SK-N-SH (cell line): ENCODE measurements around the gene USP13. TPM values are rescaled to one million over a fixed set of nuclear protein-coding genes. Genes with fewer than 3 reads are reported as not detected.

Experiments used
- CTCF ChIA-PET: fragments of 300-600, 350-600 bp; formaldehyde crosslinking; extraction: SDS; loops from one replicate; lab custom pipeline; 2021; lab: Yijun Ruan, JAX
- POLR2A ChIA-PET: fragments of 350-600 bp; sonication (Branson Sonifier 250); formaldehyde crosslinking; extraction: SDS; loops from one replicate; lab custom pipeline; 2020; ENCODE audit warnings: antibody characterized with exemption, inconsistent platforms; lab: Yijun Ruan, JAX
- DNase-seq: peaks from one replicate; pipeline ENCODE4 v3.0.0; 2012
- H2AFZ ChIP-seq: fragments of 200-600 bp; sonication (generic); 2 replicates; pipeline ENCODE4 v1.8.1; 2016; ENCODE audit warnings: antibody characterized with exemption, mild to moderate bottlenecking, low read depth
- H3F3A ChIP-seq: fragments of 200-600 bp; sonication (generic); replicated peaks from 2 replicates; pipeline ENCODE3; 2016; ENCODE audit warnings: antibody characterized with exemption, mild to moderate bottlenecking; ENCODE audit not compliant: insufficient read depth
- H3K27ac ChIP-seq, 2 experiments: fragments of 200-500 bp in 1 of 2; fragments of 200-600 bp in 1 of 2; sonication (Bioruptor generic) in 1 of 2; sonication (generic), shearing (Covaris generic) in 1 of 2; 2 replicates each; pipeline versions ENCODE4 v1.5.1 to v1.6.1; 2014 to 2016; ENCODE audit warnings: low read depth in 2 of 2, inconsistent platforms in 1 of 2, low read length in 1 of 2, mild to moderate bottlenecking in 1 of 2, mixed read lengths in 1 of 2
- H3K27me3 ChIP-seq: fragments of 200-600 bp; sonication (generic), shearing (Covaris generic); 2 replicates; pipeline ENCODE4 v1.6.1; 2016; ENCODE audit warnings: mixed run types; ENCODE audit not compliant: insufficient read depth
- H3K36me3 ChIP-seq, 2 experiments: fragments of 200-500 bp in 1 of 2; fragments of 200-600 bp in 1 of 2; sonication (Bioruptor generic) in 1 of 2; sonication (generic) in 1 of 2; replicated peaks in 1 of 2; 2 replicates each; pipeline versions ENCODE3 to v1.5.1; 2014 to 2016; ENCODE audit warnings: low read length in 1 of 2, mild to moderate bottlenecking in 1 of 2; ENCODE audit not compliant: insufficient read depth in 2 of 2, control insufficient read depth in 1 of 2
- H3K4me1 ChIP-seq, 2 experiments: fragments of 200-500 bp in 1 of 2; fragments of 200-600 bp in 1 of 2; sonication (Bioruptor generic) in 1 of 2; sonication (generic), shearing (Covaris generic) in 1 of 2; 2 replicates each; pipeline versions ENCODE4 v1.5.1 to v1.6.1; 2014 to 2016; ENCODE audit warnings: low read depth in 1 of 2, low read length in 1 of 2, mixed run types in 1 of 2; ENCODE audit not compliant: insufficient read depth in 2 of 2, control insufficient read depth in 1 of 2
- H3K4me2 ChIP-seq: fragments of 200-600 bp; sonication (generic), shearing (Covaris generic); 2 replicates; pipeline ENCODE4 v1.6.1; 2017; ENCODE audit warnings: mixed run types
- H3K4me3 ChIP-seq, 2 experiments: fragments of 200-500 bp in 1 of 2; fragments of 200-600 bp in 1 of 2; sonication (Bioruptor generic) in 1 of 2; sonication (generic), shearing (Covaris generic) in 1 of 2; 2 replicates each; pipeline versions ENCODE4 v1.5.1 to v1.8.1; 2014 to 2016; ENCODE audit warnings: low read depth in 2 of 2, inconsistent platforms in 1 of 2, low read length in 1 of 2, mild to moderate bottlenecking in 1 of 2, mixed read lengths in 1 of 2, moderate library complexity in 1 of 2
- H3K79me2 ChIP-seq: fragments of 200-600 bp; sonication (generic); 2 replicates; pipeline ENCODE4 v1.8.1; 2017; ENCODE audit warnings: mild to moderate bottlenecking; ENCODE audit not compliant: insufficient read depth
- H3K9ac ChIP-seq: fragments of 200-600 bp; sonication (generic); 2 replicates; pipeline ENCODE4 v1.6.1; 2017; ENCODE audit warnings: mixed run types
- H3K9me2 ChIP-seq: fragments of 200-600 bp; sonication (generic); 2 replicates; pipeline ENCODE4 v1.6.1; 2017; ENCODE audit warnings: mixed run types
- H3K9me3 ChIP-seq: fragments of 200-600 bp; sonication (generic); 2 replicates; pipeline ENCODE4 v1.6.1; 2017; ENCODE audit warnings: mixed run types, mild to moderate bottlenecking, moderate library complexity
- H4K20me1 ChIP-seq: fragments of 200-600 bp; sonication (generic); 2 replicates; pipeline ENCODE4 v1.6.1; 2017; ENCODE audit warnings: mild to moderate bottlenecking, mixed run types; ENCODE audit not compliant: insufficient read depth
- EP300 ChIP-seq, 2 experiments: IDR thresholded peaks; 2 replicates each; pipeline versions ENCODE4 v1.4.0 to v1.6.1; 2012; ENCODE audit warnings: borderline replicate concordance in 1 of 2, low read depth in 1 of 2, low read length in 1 of 2
- FOSL2 ChIP-seq: IDR thresholded peaks from 2 replicates; pipeline ENCODE4 v1.4.0; 2012; ENCODE audit warnings: low read depth, mild to moderate bottlenecking, moderate library complexity, borderline replicate concordance
- FOXJ3 ChIP-seq: sonication (generic); formaldehyde crosslinking; IDR thresholded peaks from 2 replicates; pipeline ENCODE4 v1.5.1; 2020; ENCODE audit warnings: mild to moderate bottlenecking, missing genetic modification reagents
- IRF3 ChIP-seq: fragments of 150-350 bp; IDR thresholded peaks from 2 replicates; pipeline ENCODE4 v1.6.1; 2016; ENCODE audit warnings: mild to moderate bottlenecking, low read depth, low read length
- JUND ChIP-seq: IDR thresholded peaks from 2 replicates; pipeline ENCODE4 v1.4.0; 2012
- MXI1 ChIP-seq: IDR thresholded peaks from 2 replicates; pipeline ENCODE4 v1.6.1; 2012; ENCODE audit warnings: mild to moderate bottlenecking, low read depth, low read length, improper control_type of control experiment
- PBX3 ChIP-seq: IDR thresholded peaks from 2 replicates; pipeline ENCODE4; 2012
- POLR2AphosphoS5 ChIP-seq: IDR thresholded peaks from 2 replicates; pipeline ENCODE4 v1.6.1; 2012; ENCODE audit warnings: low read depth, low read length
- RCOR1 ChIP-seq: fragments of 150-350 bp; IDR thresholded peaks from 2 replicates; pipeline ENCODE4 v1.6.1; 2017; ENCODE audit warnings: antibody characterized with exemption, low read length
- REST ChIP-seq: IDR thresholded peaks from 2 replicates; pipeline ENCODE4 v1.6.1; 2012; ENCODE audit warnings: mild to moderate bottlenecking, low read depth, low read length, moderate library complexity
- RFX5 ChIP-seq: IDR thresholded peaks from 2 replicates; pipeline ENCODE4 v1.6.1; 2012; ENCODE audit warnings: mild to moderate bottlenecking, improper control_type of control experiment, low read length
- RXRA ChIP-seq: IDR thresholded peaks from 2 replicates; pipeline ENCODE4 v1.4.0; 2012; ENCODE audit warnings: low read depth, mild to moderate bottlenecking, borderline replicate concordance
- SIN3A ChIP-seq: IDR thresholded peaks from 2 replicates; pipeline ENCODE4 v1.6.1; 2012; ENCODE audit warnings: low read depth, mild to moderate bottlenecking, low read length, moderate library complexity, borderline replicate concordance
- TEAD4 ChIP-seq: IDR thresholded peaks from 2 replicates; pipeline ENCODE4 v1.4.0; 2012; ENCODE audit warnings: mild to moderate bottlenecking, borderline replicate concordance; ENCODE audit not compliant: insufficient read depth
- YY1 ChIP-seq: IDR thresholded peaks from 2 replicates; pipeline ENCODE4 v1.4.0; 2012; ENCODE audit warnings: low read depth, mild to moderate bottlenecking
- WGBS: methylation state at CpG from one replicate; pipeline ENCODE4 v1.1.6; 2017; ENCODE audit warnings: low lambda C conversion rate; 5-methylcytosine and 5-hydroxymethylcytosine counted together
- polyA plus RNA-seq, 3 experiments: library from polyadenylated mRNA; depleted of rRNA; stranded (reverse); fragments of >200 nt; gene quantifications; 2 replicates each; pipeline ENCODE4 v1.2.3, GENCODE V29; 2012
- TF ChIP-seq, protein P1 (sequence below): IDR thresholded peaks from 2 replicates; pipeline ENCODE4 v1.4.0; 2012; ENCODE audit warnings: low read depth

Gene USP13
- polyA plus RNA-seq, 1 of the 3 experiments (the other 2 are of a cell fraction) = 8.2 TPM

DNA sequence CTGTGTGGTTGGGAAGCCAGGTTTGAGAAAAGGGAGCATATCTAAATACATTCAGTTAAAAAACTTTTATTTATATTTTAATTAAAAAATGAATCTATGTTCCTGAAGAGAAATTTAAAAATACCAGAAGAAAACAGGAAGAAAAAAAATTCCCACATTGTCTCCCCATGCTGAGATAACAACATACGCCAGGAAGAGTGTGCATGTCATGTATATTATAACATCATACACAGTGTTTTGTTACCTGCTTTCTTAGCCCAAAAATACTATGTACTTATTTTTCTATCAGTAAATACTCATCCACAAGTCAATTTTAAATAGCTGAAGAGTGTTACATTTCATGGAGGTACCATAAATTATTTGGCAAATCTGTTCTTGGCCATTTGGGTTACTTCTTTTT, 18.5 kb downstream of the USP13 start:
- 92% methylated on average over 1 of the region's 1 CpG for WGBS
- ChIA-PET POLR2A (no interaction called here), CTCF (interaction anchor here (1.0 kb wide), 1 partner anchor 19 kb away, joined by 3 read pairs; the partner anchor contains the start of gene USP13)
- H3K9me3 ChIP-seq = no peaks in the 10 kb centered on the region
- no peak overlapping the region for H2AFZ ChIP-seq
- no peak overlapping the region for H3K4me2 ChIP-seq
- DNase-seq = no peak
- TF ChIP-seq POLR2AphosphoS5 = no peak
- TF ChIP-seq YY1 = no peak
- no peak for TF ChIP-seq FOSL2
- TF ChIP-seq JUND = no peak
- no peak for TF ChIP-seq PBX3
- no peak for TF ChIP-seq SIN3A
- no peak for TF ChIP-seq MXI1
- TF ChIP-seq TEAD4 = no peak
- TF ChIP-seq FOXJ3 (CRISPR knock-in tag) = no peak
- no peak for TF ChIP-seq IRF3
- TF ChIP-seq, protein P1, sequence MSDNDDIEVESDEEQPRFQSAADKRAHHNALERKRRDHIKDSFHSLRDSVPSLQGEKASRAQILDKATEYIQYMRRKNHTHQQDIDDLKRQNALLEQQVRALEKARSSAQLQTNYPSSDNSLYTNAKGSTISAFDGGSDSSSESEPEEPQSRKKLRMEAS = no peak
- no peak overlapping the region for H3K27ac ChIP-seq
- H3K79me2 ChIP-seq = peaks cover 99% of the 10 kb centered on the region
- peaks cover 7% of the 10 kb centered on the region for H3F3A ChIP-seq
- peaks cover 5 to 7% of the 10 kb centered on the region in 2 experiments; a peak in 3 of 4 replicates for H3K4me1 ChIP-seq
- H3K4me3 ChIP-seq = no peak overlapping the region
- no peaks in the 10 kb centered on the region for H3K36me3 ChIP-seq
- H4K20me1 ChIP-seq = peaks cover 40% of the 10 kb centered on the region; the same call in 1 of the 2 replicates
- no peak overlapping the region for H3K9ac ChIP-seq
- H3K27me3 ChIP-seq = no peaks in the 10 kb centered on the region
- H3K9me2 ChIP-seq = no peaks in the 10 kb centered on the region

- Histone ChIP-seq H3K9ac (no peak overlapping the region), H2AFZ (no peak overlapping the region), H3K9me3 (no peaks in the 10 kb centered on the region), H3K9me2 (no peaks in the 10 kb centered on the region), H3K27ac (no peak overlapping the region), H3F3A (peaks cover 7% of the 10 kb centered on the region), H3K4me1 (peaks cover 2 to 5% of the 10 kb centered on the region in 2 experiments; a peak in 2 of 4 replicates), H4K20me1 (peaks cover 35% of the 10 kb centered on the region; the same call in 1 of the 2 replicates), H3K4me3 (no peak overlapping the region), H3K36me3 (no peaks in the 10 kb centered on the region), H3K4me2 (no peak overlapping the region), H3K79me2 (peaks cover 99% of the 10 kb centered on the region), H3K27me3 (no peaks in the 10 kb centered on the region)
- no peak for DNase-seq
- TF ChIP-seq REST (no peak), RCOR1 (no peak), RFX5 (no peak), EP300 (IDR thresholded peaks at IDR 0.05; ENCODE audit: borderline replicate concordance in 1 of 2, low read depth in 1 of 2, low read length in 1 of 2) (no peak), IRF3 (no peak), RXRA (no peak)
- POLR2A ChIA-PET = no interaction called here
- 89% methylated on average over 15 of the region's 15 CpGs for WGBS
- CTCF ChIA-PET = interaction anchor here (1.0 kb wide), 1 partner anchor 19 kb away, joined by 3 read pairs; the partner anchor contains the start of gene USP13
These were observed 19.0 kb downstream of the USP13 start for GRCh38 chr3:179671747-179672242.
